Endometrium (tissue), 2 donors: Measurements from ENCODE around the gene SUMO2.

Experiments used
- FAIRE-seq: peaks from 2 replicates; lab custom pipeline; 2012; peaks lifted over from hg19 to GRCh38; lab: Jason Lieb, UNC
- donor health status: control.
- donor health status: control.

SUMO2 gene

DNA sequence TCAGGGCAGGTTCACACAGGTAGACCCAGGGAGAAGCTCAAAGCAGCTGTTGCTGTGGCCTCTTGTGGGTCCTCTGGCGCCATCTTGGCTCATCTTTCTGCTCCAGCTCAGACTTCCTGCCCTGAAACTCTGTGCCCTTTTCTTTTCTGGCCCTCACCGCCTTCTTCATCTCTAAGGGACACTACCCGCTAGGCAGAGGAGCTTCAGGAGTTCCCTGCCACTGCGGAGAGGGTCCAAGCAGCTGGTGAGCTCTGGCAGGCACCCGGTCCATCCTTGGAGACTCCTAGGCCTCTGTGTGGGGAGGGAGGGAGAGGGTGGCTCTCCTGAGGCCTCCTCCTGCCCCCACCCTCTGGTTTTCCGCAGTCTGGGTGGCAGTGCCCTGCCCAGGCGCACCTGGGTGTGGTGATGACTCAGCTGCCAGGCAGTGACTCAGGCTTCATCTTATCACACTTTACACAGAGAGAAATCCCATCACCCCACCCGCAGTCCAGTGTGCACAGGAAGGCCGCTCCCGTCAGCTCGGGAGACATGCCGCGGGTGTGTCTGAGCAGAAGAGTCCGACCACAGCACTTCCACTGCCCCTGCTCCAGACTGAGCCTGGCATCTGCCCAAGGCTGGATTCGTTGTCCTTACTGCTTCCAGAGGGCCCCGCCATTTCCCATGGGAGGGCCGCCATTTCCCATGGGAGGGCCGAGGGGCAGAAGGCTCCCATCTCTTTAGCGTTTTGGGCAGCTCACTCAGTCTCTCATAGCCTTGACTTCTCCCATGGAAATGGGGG, 58.5 kb downstream of the SUMO2 start:
- no peak for FAIRE-seq

GRCh38 chr17:75118307-75118706, 64.5 kb downstream of the SUMO2 start:
- FAIRE-seq = no peak

- no peak for FAIRE-seq
Observed at GRCh38 chr17:75116737-75117136, 66.0 kb downstream of the SUMO2 start.
